HG03097 (cell line): ENCODE results near the gene COMMD1.
A peak's percentile ranks its signal among the peaks of the same experiment; 100 is the strongest.

ENCODE experiments used
- ATAC-seq: cut with Tn5 transposase; IDR thresholded peaks from one replicate; pipeline ENCODE4 v1.9.1; 2021; ENCODE audit not compliant: unreplicated experiment, low FRiP score

The COMMD1 gene

DNA sequence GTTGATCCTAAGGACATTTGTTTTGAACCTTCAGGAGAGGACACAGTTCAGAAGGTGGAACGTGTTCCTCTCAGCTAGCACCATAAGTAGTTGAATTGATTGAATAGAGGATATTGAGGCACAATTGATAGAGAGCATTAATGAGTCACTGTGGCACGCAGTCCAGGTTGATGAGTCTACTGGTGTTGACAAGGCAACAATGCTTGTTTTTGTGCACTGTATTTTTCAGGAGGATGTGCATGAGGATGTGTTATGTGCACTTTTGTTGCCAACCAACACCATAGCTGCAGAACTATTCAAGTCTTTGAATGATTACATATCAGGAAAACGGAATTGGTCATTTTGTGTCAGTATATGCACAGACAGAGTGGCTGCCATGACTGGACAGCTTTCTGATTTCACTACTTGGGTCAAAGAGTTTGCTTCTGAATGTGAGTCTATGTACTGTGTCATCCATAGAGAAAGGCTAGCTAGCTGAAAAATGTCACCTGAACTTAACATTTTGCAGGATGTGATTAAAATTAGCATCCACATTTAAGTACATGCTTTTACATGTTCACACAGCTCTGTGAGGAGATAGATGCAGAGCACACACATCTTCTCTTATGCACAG is 150.4 kb downstream of the COMMD1 start:
- no peak for ATAC-seq

DNA sequence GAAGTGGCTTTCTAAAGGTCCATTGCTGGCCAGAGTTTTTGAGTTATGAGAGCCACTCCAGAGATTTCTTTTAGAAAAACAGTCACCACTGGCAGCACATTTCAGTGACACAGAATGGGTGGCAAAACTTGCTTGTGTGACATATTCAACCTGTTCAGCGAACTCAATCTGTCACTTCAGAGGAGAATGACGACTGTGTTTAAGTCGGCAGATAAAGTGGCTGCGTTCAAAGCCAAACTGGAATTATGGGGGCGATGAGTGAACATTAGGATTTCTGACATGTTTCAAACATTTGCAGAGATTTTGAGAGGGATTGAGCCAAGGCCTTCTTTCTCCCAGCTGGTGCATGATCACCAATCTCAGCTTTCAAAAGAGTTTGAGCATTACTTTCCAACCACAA is 150.9 kb downstream of the COMMD1 start:
- ATAC-seq: no peak

DNA sequence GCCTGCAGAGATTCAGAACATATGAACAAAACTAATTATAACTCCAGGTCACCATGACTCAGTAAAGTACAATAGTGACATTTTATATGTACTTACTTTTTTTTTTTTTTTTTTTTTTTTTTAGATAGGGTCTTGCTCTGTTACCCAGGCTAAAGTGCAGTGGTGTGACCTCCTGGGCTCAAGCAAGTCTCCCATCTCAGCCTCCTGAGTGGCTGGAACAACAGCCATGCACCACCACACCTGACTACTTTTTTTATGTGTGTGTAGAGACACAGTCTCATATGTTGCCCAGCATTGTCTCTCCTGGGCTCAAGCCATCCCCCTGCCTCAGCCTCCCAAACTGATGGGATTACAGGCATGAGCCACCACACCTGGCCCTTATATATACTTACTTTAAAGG is 159.8 kb downstream of the COMMD1 start:
- ATAC-seq: no peak

- no peak for ATAC-seq
These were observed 165.7 kb downstream of the COMMD1 start for GRCh38 chr2:62071126-62071598.

GRCh38 chr2:62071760-62072680 is 166.5 kb downstream of the COMMD1 start:
- no peak for ATAC-seq

DNA sequence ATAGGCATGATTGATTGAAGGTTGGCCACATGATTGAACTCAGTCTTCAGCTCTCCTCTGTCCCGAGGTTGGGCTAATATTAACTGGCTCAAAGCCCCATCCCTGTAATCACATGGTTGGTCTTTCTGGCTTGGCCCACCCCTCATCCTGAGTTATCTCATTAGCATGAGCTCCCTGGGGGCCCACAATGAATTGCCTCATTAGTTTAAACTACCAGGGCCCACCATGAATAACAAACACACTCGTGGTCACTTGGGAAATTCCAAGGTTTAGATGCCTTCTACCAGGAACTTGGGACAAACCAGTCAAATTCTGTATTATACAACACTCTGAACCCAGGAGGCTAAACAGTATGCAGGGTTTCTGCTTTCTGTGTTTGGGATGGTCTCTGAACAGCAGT is 168.8 kb downstream of the COMMD1 start:
- no peak for ATAC-seq

- ATAC-seq: no peak
These were observed 171.6 kb downstream of the COMMD1 start for GRCh38 chr2:62076980-62077638.

GRCh38 chr2:62084801-62085200 is 179.3 kb downstream of the COMMD1 start:
- ATAC-seq: no peak

DNA sequence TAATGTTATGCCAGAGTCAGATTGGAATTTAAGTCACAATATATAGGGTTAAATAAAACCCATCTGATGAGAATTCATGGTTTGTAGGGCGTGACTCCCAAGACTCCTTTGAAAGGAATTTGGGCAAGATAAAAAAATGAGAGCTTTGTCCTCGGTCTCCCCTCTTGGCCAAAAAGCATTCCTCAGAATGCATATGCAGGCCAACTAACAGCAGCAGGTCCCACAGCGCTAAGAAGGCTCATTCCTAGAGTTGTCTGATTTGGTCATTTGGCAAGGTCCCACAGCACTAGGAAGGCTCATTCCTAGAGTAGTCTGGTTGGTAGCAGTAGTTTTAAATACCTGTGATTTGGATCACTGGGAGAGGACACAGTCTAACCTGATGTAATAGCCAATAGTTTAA is 184.2 kb downstream of the COMMD1 start:
- no peak for ATAC-seq

DNA sequence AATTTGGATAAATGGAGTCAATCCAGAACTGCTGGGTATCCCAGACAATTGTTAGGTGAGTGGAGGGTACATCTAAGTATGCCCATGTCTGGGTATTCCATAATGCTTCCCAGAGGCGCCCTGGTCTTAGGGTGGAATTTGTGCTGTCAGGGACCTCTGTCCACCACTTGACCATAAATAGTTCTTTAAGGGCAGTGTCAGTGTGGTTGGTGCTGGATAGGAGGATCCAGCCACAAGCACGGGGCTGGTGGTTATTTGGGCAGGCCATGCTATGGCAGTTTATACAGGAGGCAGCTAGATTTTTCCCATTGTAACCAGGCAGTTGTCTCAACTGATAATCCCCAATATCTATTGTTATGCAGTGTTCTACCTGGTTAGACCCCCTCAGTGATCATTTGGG is 186.0 kb downstream of the COMMD1 start:
- ATAC-seq: no peak

DNA sequence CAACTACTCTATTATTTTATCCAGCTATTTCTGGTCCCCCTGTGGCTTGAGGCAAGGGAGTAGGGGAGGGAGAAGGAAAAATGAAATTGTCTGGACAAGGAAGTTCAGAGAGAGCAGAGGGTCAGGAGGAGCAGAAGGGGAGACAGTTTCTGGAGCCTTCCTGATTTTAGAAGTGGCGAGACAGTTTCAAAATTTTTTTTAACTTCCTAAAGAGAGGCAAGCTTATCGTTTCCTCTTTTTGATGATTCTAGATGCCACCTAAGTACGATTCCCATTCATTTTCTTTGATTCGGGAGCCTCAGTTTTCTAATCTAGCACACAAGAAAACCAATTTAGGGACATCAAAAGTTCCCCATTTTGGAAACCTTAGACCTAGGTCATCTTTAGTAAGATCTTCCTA is 193.6 kb downstream of the COMMD1 start:
- ATAC-seq: no peak

DNA sequence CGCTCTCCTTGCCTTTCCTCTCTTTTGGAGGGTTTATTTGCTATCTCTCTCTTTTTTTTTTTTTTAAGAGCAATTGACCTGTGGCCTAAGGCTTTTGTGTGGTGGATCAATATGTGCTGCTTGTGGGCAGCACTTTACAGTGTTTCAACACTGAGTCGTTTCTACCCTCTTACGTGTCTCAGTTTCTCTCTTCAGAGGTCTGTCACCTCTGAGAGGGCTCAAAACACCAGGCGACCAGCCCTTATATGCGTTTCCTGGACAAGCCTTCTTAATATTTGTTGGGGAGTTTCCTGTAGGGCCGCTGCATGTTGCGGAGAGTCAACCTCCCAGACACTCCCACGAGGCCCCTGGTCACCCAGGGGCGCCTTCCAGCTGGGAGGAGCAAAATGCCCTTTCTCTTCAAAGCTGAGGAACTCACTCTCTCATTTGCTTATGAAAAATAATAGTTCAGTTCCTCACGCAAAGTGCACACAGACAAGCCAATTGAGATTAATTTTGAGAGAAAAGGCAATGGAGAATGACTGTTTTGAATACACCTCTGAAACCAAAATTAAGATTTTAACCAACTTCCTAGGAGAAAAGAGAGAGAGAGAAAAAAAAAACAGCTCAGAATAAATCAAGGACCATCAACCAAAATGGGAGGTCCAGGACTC is 194.2 kb downstream of the COMMD1 start:
- ATAC-seq: peak; percentile 84

- ATAC-seq: no peak
These were observed 196.4 kb downstream of the COMMD1 start for GRCh38 chr2:62101886-62102285.

DNA sequence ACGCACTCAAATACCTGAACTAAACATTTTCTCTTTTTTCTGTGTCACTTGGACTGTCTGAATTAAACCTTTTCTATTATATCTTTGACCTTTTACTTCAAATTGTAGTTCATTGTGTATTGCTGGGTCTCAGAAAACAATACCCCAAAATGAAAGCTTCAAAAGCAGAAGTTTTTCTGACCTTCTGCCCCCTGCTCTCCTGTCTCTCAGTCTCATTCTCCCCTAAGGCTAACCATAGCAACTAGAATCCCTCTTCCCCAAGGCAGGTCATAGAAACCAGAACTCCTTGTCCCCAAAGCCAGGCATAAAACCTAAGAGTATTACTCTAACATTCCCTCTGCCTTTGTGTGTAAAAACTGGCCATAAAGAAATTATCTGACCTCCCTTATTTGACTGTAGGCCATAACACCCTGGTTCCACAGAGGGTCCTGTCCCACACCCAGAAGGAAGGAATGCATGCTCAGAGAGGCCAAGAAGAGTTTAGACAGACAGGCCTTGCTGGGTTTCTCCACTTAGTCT is 197.0 kb downstream of the COMMD1 start:
- no peak for ATAC-seq

GRCh38 chr2:62109554-62109953 is 204.1 kb downstream of the COMMD1 start:
- ATAC-seq: no peak

- ATAC-seq: no peak
These were observed 205.0 kb downstream of the COMMD1 start for GRCh38 chr2:62110415-62111025.

DNA sequence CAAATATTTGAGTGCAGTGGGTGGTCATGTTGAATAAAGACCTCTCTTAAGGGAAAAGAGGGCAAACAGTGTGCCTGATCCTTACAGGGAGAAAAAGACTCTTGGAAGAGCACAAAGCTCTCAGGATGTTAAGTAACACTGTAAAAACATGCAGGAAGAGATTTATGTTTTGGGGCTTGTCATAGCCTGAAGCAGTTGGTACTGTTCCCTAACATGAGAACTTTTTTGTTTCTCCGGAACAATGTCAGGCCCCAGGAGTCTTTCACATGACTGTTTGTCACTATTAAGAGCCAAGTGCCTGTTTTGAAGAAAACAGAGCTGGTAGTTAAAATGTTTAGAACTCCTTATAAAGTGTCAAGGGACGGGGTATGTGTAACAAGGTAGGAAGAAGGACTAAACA is 206.7 kb downstream of the COMMD1 start:
- ATAC-seq: no peak

DNA sequence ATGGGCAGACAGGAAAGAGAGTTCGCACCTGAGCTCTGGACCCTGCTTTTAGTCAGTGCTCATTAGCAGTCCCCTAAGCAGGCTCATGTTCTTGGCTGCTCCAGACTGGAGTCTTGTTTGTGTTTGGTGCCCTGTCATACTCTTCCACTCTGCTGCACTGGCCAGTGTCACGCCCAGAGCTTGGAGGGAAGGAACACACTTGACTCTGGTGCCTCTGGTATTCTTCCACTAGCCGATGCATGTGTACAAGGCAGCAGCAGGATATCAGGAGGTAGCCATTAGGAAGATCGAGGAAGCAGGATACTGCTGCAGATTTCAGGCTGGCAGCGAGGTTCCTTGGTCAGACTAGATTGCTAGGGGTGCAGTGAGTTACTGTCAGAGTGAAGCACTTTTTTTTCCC is 209.1 kb downstream of the COMMD1 start:
- no peak for ATAC-seq

DNA sequence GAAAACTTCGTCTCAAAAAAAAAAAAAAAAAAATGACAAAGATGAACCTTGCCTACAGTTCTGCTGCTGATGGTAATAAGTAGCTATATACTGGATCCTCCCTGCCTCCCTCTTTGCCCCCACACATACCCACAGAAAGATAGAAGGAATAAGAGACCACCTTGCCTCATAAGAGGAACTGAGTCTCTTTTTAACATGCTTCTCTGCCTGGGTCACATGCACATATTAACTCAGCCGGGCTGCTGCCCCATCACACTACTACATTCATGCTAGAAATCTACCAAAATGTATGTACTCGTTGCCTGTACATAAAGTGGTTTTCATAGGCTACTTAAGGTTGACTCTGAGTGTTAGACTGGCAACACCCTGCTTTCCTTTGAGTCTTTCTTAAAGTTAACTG is 211.5 kb downstream of the COMMD1 start:
- no peak for ATAC-seq

- no peak for ATAC-seq
These were observed 212.7 kb downstream of the COMMD1 start for GRCh38 chr2:62118160-62118559.
